ENCODE results near the gene KSR2. TPM values are rescaled to one million over a fixed set of nuclear protein-coding genes. Genes with fewer than 3 reads are reported as not detected.

Gene KSR2
- total RNA-seq, 1 experiment from 2014 or later, result 0.02 TPM

GRCh38 chr12:117688446-117688845 is 280.3 kb downstream of the KSR2 start:
- BruUV-seq (replicated peaks), result no TSS peak
- H3K4me1 Mint-ChIP-seq (ENCODE audit: insufficient read depth, unreplicated experiment), result peaks cover 19% of the 10 kb centered on the region
- POLR2A ChIA-PET, result no interaction called here
- peaks cover 14% of the 10 kb centered on the region for H3K9me3 Mint-ChIP-seq (ENCODE audit: unreplicated experiment)
- CTCF ChIA-PET, result interaction anchor here (0.6 kb wide), 1 partner anchor 166 kb away, joined by 4 read pairs; no protein-coding TSS in a partner anchor
- H3K4me3 Mint-ChIP-seq (ENCODE audit: unreplicated experiment), result no peak overlapping the region
- intact Hi-C loops (cut with micrococcal nuclease), result no loop called here
- H3K36me3 Mint-ChIP-seq (ENCODE audit: insufficient read depth, unreplicated experiment), result no peaks in the 10 kb centered on the region
- H3K27me3 Mint-ChIP-seq (ENCODE audit: insufficient read depth, unreplicated experiment), result no peaks in the 10 kb centered on the region
- no peak for DNase-seq (ENCODE audit: unreplicated experiment)
- no peak overlapping the region for H3K27ac Mint-ChIP-seq (ENCODE audit: low read depth, unreplicated experiment)
- no peak for TF ChIP-seq CTCF (IDR thresholded peaks at IDR 0.05; ENCODE audit: unreplicated experiment)

DNA sequence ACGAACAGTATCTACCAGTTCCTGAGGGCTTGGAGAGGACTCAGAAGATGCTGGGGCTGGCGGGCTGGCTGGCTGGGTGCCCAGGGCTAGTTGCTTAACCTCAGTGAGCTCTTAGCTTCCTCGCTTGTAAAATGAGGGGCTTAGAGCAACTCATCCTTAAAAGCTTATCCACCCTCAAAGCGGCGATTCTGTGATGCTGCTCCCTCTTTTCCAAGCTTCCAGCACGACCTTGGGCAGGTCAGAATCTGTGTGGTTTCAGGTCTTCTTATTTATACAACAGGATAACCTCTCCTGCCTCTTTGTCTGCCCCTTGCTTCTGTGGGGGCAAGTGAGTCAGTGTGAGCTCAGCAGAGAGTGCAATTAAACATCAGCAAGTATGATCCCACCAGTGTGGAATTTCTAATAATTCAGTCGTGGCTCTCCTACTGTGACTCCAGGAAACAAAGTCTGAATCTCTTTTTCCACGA is 281.8 kb downstream of the KSR2 start:
- ChIA-PET POLR2A (no interaction called here), CTCF (interaction anchor here (0.7 kb wide), 1 partner anchor 99 kb away, joined by 3 read pairs; no protein-coding TSS in a partner anchor)
- intact Hi-C loops (cut with micrococcal nuclease), result no loop called here
- no peak for TF ChIP-seq CTCF (IDR thresholded peaks at IDR 0.05; ENCODE audit: unreplicated experiment)
- H3K4me3 Mint-ChIP-seq (ENCODE audit: unreplicated experiment), result no peak overlapping the region
- no TSS peak for BruUV-seq (replicated peaks)
- no peaks in the 10 kb centered on the region for H3K27me3 Mint-ChIP-seq (ENCODE audit: insufficient read depth, unreplicated experiment)
- H3K27ac Mint-ChIP-seq (ENCODE audit: low read depth, unreplicated experiment), result no peak overlapping the region
- no peaks in the 10 kb centered on the region for H3K36me3 Mint-ChIP-seq (ENCODE audit: insufficient read depth, unreplicated experiment)
- H3K4me1 Mint-ChIP-seq (ENCODE audit: insufficient read depth, unreplicated experiment), result peaks cover 19% of the 10 kb centered on the region
- peaks cover 12% of the 10 kb centered on the region for H3K9me3 Mint-ChIP-seq (ENCODE audit: unreplicated experiment)
- peak; percentile 66 for DNase-seq (ENCODE audit: unreplicated experiment)

DNA sequence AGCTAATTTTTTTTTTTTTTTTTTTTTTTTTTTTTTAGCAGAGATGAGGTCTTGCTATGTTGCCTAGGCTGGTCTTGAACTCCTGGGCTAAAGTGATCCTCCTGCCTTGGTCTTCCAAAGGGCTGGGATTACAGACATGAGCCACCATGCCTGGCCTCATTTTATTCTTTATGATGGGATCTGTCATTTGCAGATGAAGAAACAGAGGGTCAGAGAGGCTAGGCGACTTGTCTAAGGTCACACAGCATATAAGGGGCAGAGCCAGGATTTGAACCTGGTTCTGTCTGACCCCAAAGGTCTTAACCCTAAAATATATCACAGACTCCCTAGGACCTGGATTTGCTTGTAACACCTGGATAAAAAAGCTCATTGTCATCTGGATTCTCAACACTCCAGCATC is 282.6 kb downstream of the KSR2 start:
- Mint-ChIP-seq H3K36me3 (ENCODE audit: insufficient read depth, unreplicated experiment) (no peaks in the 10 kb centered on the region), H3K4me3 (ENCODE audit: unreplicated experiment) (no peak overlapping the region), H3K27me3 (ENCODE audit: insufficient read depth, unreplicated experiment) (no peaks in the 10 kb centered on the region), H3K4me1 (ENCODE audit: insufficient read depth, unreplicated experiment) (peaks cover 19% of the 10 kb centered on the region), H3K27ac (ENCODE audit: low read depth, unreplicated experiment) (no peak overlapping the region), H3K9me3 (ENCODE audit: unreplicated experiment) (peaks cover 8% of the 10 kb centered on the region)
- intact Hi-C loops (cut with micrococcal nuclease), result no loop called here
- no peak for DNase-seq (ENCODE audit: unreplicated experiment)
- no peak for TF ChIP-seq CTCF (IDR thresholded peaks at IDR 0.05; ENCODE audit: unreplicated experiment)
- ChIA-PET CTCF (interaction anchor here (0.6 to 1.3 kb wide), 3 partner anchors 42 to 151 kb away, joined by 3 to 8 read pairs (median 3); no protein-coding TSS in a partner anchor), POLR2A (interaction anchor here (0.6 kb wide), 1 partner anchor 100 kb away, joined by 3 read pairs; no protein-coding TSS in a partner anchor)
- BruUV-seq (replicated peaks), result no TSS peak

DNA sequence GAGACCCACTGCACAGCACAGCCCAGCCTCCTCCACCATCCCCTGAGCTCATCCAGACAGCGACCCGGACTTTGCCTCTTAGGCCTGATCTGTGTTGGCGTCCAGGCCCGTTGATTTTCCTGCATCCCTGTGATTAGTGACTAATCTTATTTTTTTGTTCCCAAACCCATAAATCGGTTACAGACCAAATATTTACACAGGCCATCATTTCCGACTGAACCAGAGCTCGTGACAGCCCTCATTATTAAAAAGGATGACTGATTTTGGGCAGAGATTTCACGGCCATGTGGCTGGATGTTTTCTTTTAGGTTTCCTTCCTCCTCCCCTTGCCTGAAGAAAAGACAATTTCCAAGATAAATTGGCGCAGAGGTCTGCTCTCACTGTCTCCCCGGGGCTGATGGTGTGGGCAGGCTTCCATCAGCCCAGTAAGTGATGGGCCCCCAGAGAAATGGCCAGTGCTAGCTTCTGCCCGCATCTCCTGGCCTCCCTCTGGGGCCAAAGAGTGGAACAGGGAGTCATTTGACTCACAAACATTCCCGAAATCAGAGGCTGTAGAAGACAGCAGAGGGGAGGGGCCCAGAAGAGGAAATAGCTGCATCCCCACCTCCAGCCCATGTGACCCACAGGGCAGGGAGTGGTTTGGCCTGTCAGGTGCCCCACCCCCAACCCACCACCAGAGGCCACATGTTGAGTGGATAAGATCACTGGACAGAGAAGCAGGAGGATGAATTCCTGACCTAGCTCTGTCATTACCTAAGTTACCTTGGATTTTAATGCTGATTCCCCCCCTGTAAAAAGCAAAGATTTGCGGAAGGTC is 283.5 kb downstream of the KSR2 start:
- intact Hi-C loops (cut with micrococcal nuclease), result no loop called here
- H3K27ac Mint-ChIP-seq (ENCODE audit: low read depth, unreplicated experiment), result no peak overlapping the region
- H3K4me1 Mint-ChIP-seq (ENCODE audit: insufficient read depth, unreplicated experiment), result peaks cover 23% of the 10 kb centered on the region
- peak; percentile 73 for DNase-seq (ENCODE audit: unreplicated experiment)
- POLR2A ChIA-PET, result interaction anchor here (0.7 kb wide), 1 partner anchor 679 kb away, joined by 3 read pairs; no protein-coding TSS in a partner anchor
- TF ChIP-seq CTCF (IDR thresholded peaks at IDR 0.05; ENCODE audit: unreplicated experiment), result no peak
- no peaks in the 10 kb centered on the region for H3K27me3 Mint-ChIP-seq (ENCODE audit: insufficient read depth, unreplicated experiment)
- BruUV-seq (replicated peaks), result no TSS peak
- CTCF ChIA-PET, result interaction anchor here (0.6 to 1.3 kb wide), 5 partner anchors 11 to 460 kb away, joined by 3 to 8 read pairs (median 3); no protein-coding TSS in a partner anchor
- H3K9me3 Mint-ChIP-seq (ENCODE audit: unreplicated experiment), result peaks cover 8% of the 10 kb centered on the region
- H3K4me3 Mint-ChIP-seq (ENCODE audit: unreplicated experiment), result peak overlapping the region; percentile 22
- H3K36me3 Mint-ChIP-seq (ENCODE audit: insufficient read depth, unreplicated experiment), result no peaks in the 10 kb centered on the region

Measured in MCF 10A (cell line).